ENCODE results near the gene PIEZO2. TPM values are rescaled to one million over a fixed set of nuclear protein-coding genes. Genes with fewer than 3 reads are reported as not detected.

PIEZO2 gene
- total RNA-seq, 1 experiment from 2014 or later = 10.7 TPM

- H3K27me3 Mint-ChIP-seq (ENCODE audit: low read depth) = no peaks in the 10 kb centered on the region
- H3K36me3 Mint-ChIP-seq = peaks cover 6% of the 10 kb centered on the region
- ATAC-seq = no peak
- H3K9me3 Mint-ChIP-seq = peaks cover 8% of the 10 kb centered on the region; the same call in 1 of the 2 replicates
- no peak for DNase-seq (ENCODE audit: low spot score)
- H3K4me3 Mint-ChIP-seq = no peak overlapping the region
- H3K4me1 Mint-ChIP-seq = peaks cover 3% of the 10 kb centered on the region; the same call in 1 of the 2 replicates
- ChIA-PET POLR2A (no interaction called here), CTCF (interaction anchor here (0.8 kb wide), 1 partner anchor 11 kb away, joined by 3 read pairs; no protein-coding TSS in a partner anchor)
- TF ChIP-seq, protein P1, sequence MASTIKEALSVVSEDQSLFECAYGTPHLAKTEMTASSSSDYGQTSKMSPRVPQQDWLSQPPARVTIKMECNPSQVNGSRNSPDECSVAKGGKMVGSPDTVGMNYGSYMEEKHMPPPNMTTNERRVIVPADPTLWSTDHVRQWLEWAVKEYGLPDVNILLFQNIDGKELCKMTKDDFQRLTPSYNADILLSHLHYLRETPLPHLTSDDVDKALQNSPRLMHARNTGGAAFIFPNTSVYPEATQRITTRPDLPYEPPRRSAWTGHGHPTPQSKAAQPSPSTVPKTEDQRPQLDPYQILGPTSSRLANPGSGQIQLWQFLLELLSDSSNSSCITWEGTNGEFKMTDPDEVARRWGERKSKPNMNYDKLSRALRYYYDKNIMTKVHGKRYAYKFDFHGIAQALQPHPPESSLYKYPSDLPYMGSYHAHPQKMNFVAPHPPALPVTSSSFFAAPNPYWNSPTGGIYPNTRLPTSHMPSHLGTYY (CRISPR knock-in tag; IDR thresholded peaks at IDR 0.05) = no peak
- no peak for TF ChIP-seq KAT7 (CRISPR knock-in tag; IDR thresholded peaks at IDR 0.05; ENCODE audit: borderline replicate concordance)
- TF ChIP-seq, protein P2, sequence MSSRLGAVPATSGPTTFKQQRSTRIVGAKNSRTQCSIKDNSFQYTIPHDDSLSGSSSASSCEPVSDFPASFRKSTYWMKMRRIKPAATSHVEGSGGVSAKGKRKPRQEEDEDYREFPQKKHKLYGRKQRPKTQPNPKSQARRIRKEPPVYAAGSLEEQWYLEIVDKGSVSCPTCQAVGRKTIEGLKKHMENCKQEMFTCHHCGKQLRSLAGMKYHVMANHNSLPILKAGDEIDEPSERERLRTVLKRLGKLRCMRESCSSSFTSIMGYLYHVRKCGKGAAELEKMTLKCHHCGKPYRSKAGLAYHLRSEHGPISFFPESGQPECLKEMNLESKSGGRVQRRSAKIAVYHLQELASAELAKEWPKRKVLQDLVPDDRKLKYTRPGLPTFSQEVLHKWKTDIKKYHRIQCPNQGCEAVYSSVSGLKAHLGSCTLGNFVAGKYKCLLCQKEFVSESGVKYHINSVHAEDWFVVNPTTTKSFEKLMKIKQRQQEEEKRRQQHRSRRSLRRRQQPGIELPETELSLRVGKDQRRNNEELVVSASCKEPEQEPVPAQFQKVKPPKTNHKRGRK (CRISPR knock-in tag; IDR thresholded peaks at IDR 0.05; ENCODE audit: borderline replicate concordance) = no peak
- H3K27ac Mint-ChIP-seq = no peak overlapping the region
These were observed 96.6 kb downstream of the PIEZO2 start for GRCh38 chr18:11052800-11053199.

DNA sequence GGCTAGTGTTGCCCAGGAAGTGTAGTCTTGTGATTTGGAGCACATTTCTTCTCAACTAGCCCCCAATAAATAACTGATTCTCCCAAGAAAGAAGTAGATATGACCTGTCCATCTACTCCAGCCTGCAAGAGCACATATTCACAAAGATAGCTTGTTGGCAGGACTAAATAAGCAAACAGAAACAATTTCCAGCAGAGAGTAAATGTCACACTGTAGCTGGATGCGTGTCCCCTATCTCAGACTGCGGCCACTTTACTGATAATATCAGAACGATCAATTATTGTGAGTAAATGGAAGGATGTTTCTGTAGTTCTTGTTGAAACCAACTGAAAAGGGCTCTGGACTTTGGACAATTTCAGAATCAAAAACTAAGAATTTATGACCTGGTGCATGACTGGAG, 97.9 kb downstream of the PIEZO2 start:
- ATAC-seq (no peak), DNase-seq (ENCODE audit: low spot score) (no peak)
- TF ChIP-seq MAX (CRISPR knock-in tag; IDR thresholded peaks at IDR 0.05) = no peak
- no peak for TF ChIP-seq SMAD3 (CRISPR knock-in tag; IDR thresholded peaks at IDR 0.05; ENCODE audit: borderline replicate concordance)
- no peak for TF ChIP-seq KAT7 (CRISPR knock-in tag; IDR thresholded peaks at IDR 0.05; ENCODE audit: borderline replicate concordance)
- no peak for TF ChIP-seq FOXK1 (CRISPR knock-in tag; IDR thresholded peaks at IDR 0.05)
- TF ChIP-seq SMAD4 (CRISPR knock-in tag; IDR thresholded peaks at IDR 0.05) = no peak
- TF ChIP-seq ELF4 (CRISPR knock-in tag; IDR thresholded peaks at IDR 0.05; ENCODE audit: low read depth) = no peak
- TF ChIP-seq ZNF396 (CRISPR knock-in tag; IDR thresholded peaks at IDR 0.05; ENCODE audit: borderline replicate concordance) = no peak
- no peak for TF ChIP-seq JUN (CRISPR knock-in tag; IDR thresholded peaks at IDR 0.05)
- TF ChIP-seq ATF1 (CRISPR knock-in tag; IDR thresholded peaks at IDR 0.05) = no peak
- no peak for TF ChIP-seq ESRRA (CRISPR knock-in tag; IDR thresholded peaks at IDR 0.05; ENCODE audit: borderline replicate concordance)
- no peak for TF ChIP-seq JAZF1 (CRISPR knock-in tag; IDR thresholded peaks at IDR 0.05)
- TF ChIP-seq FOXJ3 (CRISPR knock-in tag; IDR thresholded peaks at IDR 0.05; ENCODE audit: borderline replicate concordance) = no peak
- TF ChIP-seq ZNF532 (CRISPR knock-in tag; IDR thresholded peaks at IDR 0.05; ENCODE audit: borderline replicate concordance) = no peak
- no peak for TF ChIP-seq ZNF423 (CRISPR knock-in tag; IDR thresholded peaks at IDR 0.05)
- Mint-ChIP-seq H3K4me3 (no peak overlapping the region), H3K27ac (no peak overlapping the region), H3K4me1 (peaks cover 7% of the 10 kb centered on the region; the same call in 1 of the 2 replicates), H3K9me3 (peaks cover 8% of the 10 kb centered on the region; the same call in 1 of the 2 replicates), H3K36me3 (peaks cover 6% of the 10 kb centered on the region), H3K27me3 (ENCODE audit: low read depth) (no peaks in the 10 kb centered on the region)
- CTCF ChIA-PET = interaction anchor here (1.4 kb wide), 1 partner anchor 11 kb away, joined by 8 read pairs; no protein-coding TSS in a partner anchor
- POLR2A ChIA-PET = no interaction called here
